ENCODE data around the gene DNASE2B. TPM values are rescaled to one million over a fixed set of nuclear protein-coding genes. Genes with fewer than 3 reads are reported as not detected.

The DNASE2B gene
- total RNA-seq, 1 experiment from 2014 or later, result not detected

DNA sequence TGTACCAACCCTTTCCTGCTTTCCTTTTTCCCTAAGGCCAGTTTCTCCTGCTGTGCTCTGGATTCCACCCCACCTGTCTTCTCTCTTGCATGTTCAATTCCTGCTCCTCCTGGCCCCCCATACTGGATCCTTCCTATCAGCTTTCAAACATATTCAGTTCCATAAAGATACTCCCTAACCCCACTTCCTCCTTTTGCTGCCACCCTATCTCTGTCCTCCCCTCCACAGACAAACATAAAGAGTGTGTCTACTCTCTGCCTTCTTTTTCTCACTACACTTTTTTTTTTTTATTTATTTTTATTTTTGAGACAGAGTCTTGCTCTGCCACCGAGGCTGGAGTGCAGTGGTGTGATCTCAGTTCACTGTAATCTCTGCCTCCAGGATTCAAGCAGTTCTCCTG is 63.8 kb downstream of the DNASE2B start:
- H3K27ac Mint-ChIP-seq, result no peak overlapping the region
- Histone ChIP-seq H4K8ac (replicated peaks; ENCODE audit: insufficient read length, low read depth, low read length) (no peak overlapping the region), H3K14ac (ENCODE audit: insufficient read depth, low read length) (no peak overlapping the region), H3K4me2 (ENCODE audit: insufficient read depth, insufficient read length, low read length) (no peak overlapping the region), H3K23ac (ENCODE audit: insufficient read length, low read depth, low read length) (no peak overlapping the region), H3K9ac (ENCODE audit: extremely low read depth, insufficient read length, low read length) (no peak overlapping the region), H3K18ac (ENCODE audit: insufficient read length, low read depth, low read length) (no peak overlapping the region), H3K27me3 (ENCODE audit: insufficient read depth, low read length) (no peaks in the 10 kb centered on the region), H3K79me1 (ENCODE audit: insufficient read depth, low read depth, low read length, poor library complexity, severe bottlenecking) (no peaks in the 10 kb centered on the region), H3K4ac (ENCODE audit: low read depth, low read length) (no peak overlapping the region), H2BK12ac (ENCODE audit: insufficient read length, low read depth, low read length) (no peak overlapping the region), H4K91ac (ENCODE audit: insufficient read length, low read depth, low read length) (no peak overlapping the region), H2AFZ (ENCODE audit: low read length) (no peak overlapping the region), H4K5ac (ENCODE audit: insufficient read length, low read depth, low read length) (no peak overlapping the region), H3K9me3 (ENCODE audit: control insufficient read depth, low read depth, low read length) (no peaks in the 10 kb centered on the region), H4K20me1 (ENCODE audit: control insufficient read depth, insufficient read depth, insufficient read length) (no peaks in the 10 kb centered on the region), H2AK5ac (ENCODE audit: insufficient read length, low read length) (no peak overlapping the region), H3K4me1 (ENCODE audit: insufficient read depth, low read length) (no peaks in the 10 kb centered on the region), H2BK20ac (ENCODE audit: low read depth, low read length, poor library complexity, severe bottlenecking) (no peak overlapping the region), H3K27ac (ENCODE audit: insufficient read length, low read depth, low read length) (no peak overlapping the region), H3T11ph (ENCODE audit: low read length) (no peak overlapping the region), H2BK15ac (ENCODE audit: low read depth, low read length) (no peak overlapping the region), H3K56ac (ENCODE audit: insufficient read length, low read depth, low read length) (no peak overlapping the region), H3K23me2 (ENCODE audit: insufficient read length, low read depth, low read length, poor library complexity, severe bottlenecking) (no peaks in the 10 kb centered on the region), H3K79me2 (ENCODE audit: insufficient read depth, low read length) (no peaks in the 10 kb centered on the region), H2BK5ac (ENCODE audit: insufficient read length, low read length) (no peak overlapping the region), H2BK120ac (ENCODE audit: low read depth, low read length, poor library complexity, severe bottlenecking) (no peak overlapping the region)
- H3K4me3 Mint-ChIP-seq, result no peak overlapping the region
- no peaks in the 10 kb centered on the region for H3K36me3 Mint-ChIP-seq (ENCODE audit: insufficient read depth in 1 of 3, low read depth in 3 of 3)
- WGBS (ENCODE audit: extremely low coverage, insufficient read length, low lambda C conversion rate), result no CpG with 5 or more reads among the region's 1 CpG
- no peak for DNase-seq
- H3K9me3 Mint-ChIP-seq, result no peaks in the 10 kb centered on the region
- no peak for TF ChIP-seq CTCF (conservative IDR thresholded peaks at IDR 0.05)
- H3K27me3 Mint-ChIP-seq (ENCODE audit: low read depth), result peaks cover 72% of the 10 kb centered on the region
- H3K4me1 Mint-ChIP-seq, result no peaks in the 10 kb centered on the region

Other genes starting within 250 kb of the DNASE2B start
- 0.61 and 0.97 TPM in 2 replicates for gene SAMD13, start 96.8 kb upstream of the DNASE2B start, total RNA-seq (2021)
- gene RPF1, start 80.8 kb downstream of the DNASE2B start, total RNA-seq (2021), result 36.1 and 39.7 TPM in 2 replicates
- gene SPATA1, start 107.9 kb downstream of the DNASE2B start, total RNA-seq (2021), result 0.61 TPM in 1 of 2 replicates, not detected in the other
- 113 and 115 TPM in 2 replicates for gene GNG5, start 108.1 kb downstream of the DNASE2B start, total RNA-seq (2021)
- gene CTBS, start 176.0 kb downstream of the DNASE2B start, total RNA-seq (2021), result 2.4 and 2.8 TPM in 2 replicates

Measured in H9 (cell line).